HepG2 (cell line): ENCODE results near the gene PTPN13. TPM values are rescaled to one million over a fixed set of nuclear protein-coding genes. Genes with fewer than 3 reads are reported as not detected.

Experiments used
- ATAC-seq: fragments of 200-7000 bp; cut with Tn5 transposase; 3 replicates; pipeline ENCODE4 v1.9.1; 2020; ENCODE audit warnings: mild to moderate bottlenecking, moderate library complexity
- BruUV-seq: library from RNA; stranded (reverse); fragments of 400-500 nt; replicated peaks from 2 replicates; lab custom pipeline; 2021; lab: Mats Ljungman, UMichigan
- CTCF ChIA-PET: fragments of 300-600 bp; formaldehyde crosslinking; extraction: SDS; loops from one replicate; lab custom pipeline; 2021; ENCODE audit warnings: low total read pairs, inconsistent platforms, low intra/inter-chr PET ratio; lab: Yijun Ruan, JAX
- POLR2A ChIA-PET: fragments of 350-600 bp; sonication (Branson Sonifier 250); formaldehyde crosslinking; loops from one replicate; lab custom pipeline; 2020; ENCODE audit warnings: antibody characterized with exemption, inconsistent platforms; lab: Yijun Ruan, JAX
- DNase-seq: peaks from one replicate; pipeline ENCODE4 v3.0.0-alpha.2; 2015; ENCODE audit warnings: low spot score
- FAIRE-seq: peaks from 3 replicates; lab custom pipeline; 2011; peaks lifted over from hg19 to GRCh38; lab: Jason Lieb, UNC
- H2AFZ ChIP-seq: one replicate; pipeline ENCODE4 v1.6.1; 2011; ENCODE audit warnings: low read length, inconsistent platforms
- H3K27ac ChIP-seq: fragments of 300-600 bp; 3 replicates; pipeline ENCODE4 v1.8.0; 2011; ENCODE audit warnings: mixed run types, mild to moderate bottlenecking, mixed read lengths, low read length, inconsistent platforms; ENCODE audit not compliant: insufficient read depth; ENCODE audit errors: extremely low read length
- H3K27me3 ChIP-seq, 2 experiments: fragments of 200-600 bp in 1 of 2; 2 replicates in 1 of 2; 3 replicates in 1 of 2; pipeline versions ENCODE4 v1.6.0 to v1.8.0; 2011; ENCODE audit warnings: low read length in 2 of 2, mild to moderate bottlenecking in 2 of 2, moderate library complexity in 2 of 2, inconsistent platforms in 1 of 2; ENCODE audit not compliant: insufficient read depth in 2 of 2, control insufficient read depth in 1 of 2
- H3K36me3 ChIP-seq, 2 experiments: fragments of 200-600 bp in 1 of 2; replicated peaks in 1 of 2; 2 replicates in 1 of 2; 3 replicates in 1 of 2; pipeline versions ENCODE4 v1.5.1 to v1.8.0; 2011; ENCODE audit warnings: low read length in 2 of 2, inconsistent platforms in 1 of 2; ENCODE audit not compliant: insufficient read depth in 2 of 2, control insufficient read depth in 1 of 2
- H3K4me1 ChIP-seq: 2 replicates; pipeline ENCODE4 v1.5.1; 2012; ENCODE audit warnings: low read length, inconsistent platforms; ENCODE audit not compliant: insufficient read depth
- H3K4me2 ChIP-seq: 2 replicates; pipeline ENCODE4 v1.6.0; 2011; ENCODE audit warnings: low read depth, low read length, inconsistent platforms
- H3K4me3 ChIP-seq, 3 experiments: fragments of 200-600 bp in 1 of 3; sonication (generic), shearing (Covaris generic) in 1 of 3; replicated peaks in 1 of 3; 2 replicates each; pipeline ENCODE4 v1.5.1; 2011 to 2016; ENCODE audit warnings: low read length in 3 of 3, inconsistent platforms in 2 of 3, low read depth in 2 of 3, mild to moderate bottlenecking in 2 of 3, control low read depth in 1 of 3, mixed read lengths in 1 of 3; ENCODE audit not compliant: insufficient read depth in 1 of 3
- H3K79me2 ChIP-seq: one replicate; pipeline ENCODE4 v1.6.1; 2011; ENCODE audit warnings: low read length, inconsistent platforms; ENCODE audit not compliant: insufficient read depth
- H3K9ac ChIP-seq: 2 replicates; pipeline ENCODE4 v1.6.0; 2011; ENCODE audit warnings: mild to moderate bottlenecking, low read depth, low read length, inconsistent platforms; ENCODE audit not compliant: insufficient read depth
- H3K9me3 ChIP-seq: 2 replicates; pipeline ENCODE4 v1.5.1; 2012; ENCODE audit warnings: mild to moderate bottlenecking, low read length
- H4K20me1 ChIP-seq: 2 replicates; pipeline ENCODE4 v1.6.0; 2011; ENCODE audit warnings: inconsistent platforms, mild to moderate bottlenecking, low read length, moderate library complexity; ENCODE audit not compliant: insufficient read depth
- ARID2 ChIP-seq: sonication (generic); formaldehyde crosslinking; IDR thresholded peaks from 2 replicates; pipeline ENCODE4 v1.8.1; 2022; ENCODE audit warnings: mild to moderate bottlenecking, missing genetic modification reagents, borderline replicate concordance
- FIP1L1 ChIP-seq: fragments of 200-400 bp; formaldehyde crosslinking; IDR thresholded peaks from 2 replicates; pipeline ENCODE4 v1.6.1; 2018; ENCODE audit warnings: low read depth, mild to moderate bottlenecking, low read length, moderate library complexity, borderline replicate concordance; ENCODE audit not compliant: insufficient read depth
- HDAC6 ChIP-seq: fragments of 200-600 bp; sonication (generic); IDR thresholded peaks from 2 replicates; pipeline ENCODE4 v1.7.0; 2017; ENCODE audit warnings: mild to moderate bottlenecking, antibody characterized with exemption, low read length, low read depth
- HNRNPK ChIP-seq: fragments of 200-400 bp; formaldehyde crosslinking; IDR thresholded peaks from 2 replicates; pipeline ENCODE4 v1.6.1; 2018; ENCODE audit warnings: low read length, low read depth, moderate library complexity, mild to moderate bottlenecking; ENCODE audit not compliant: poor library complexity, severe bottlenecking
- MAFG ChIP-seq: sonication (generic); formaldehyde crosslinking; IDR thresholded peaks from 2 replicates; pipeline ENCODE4 v1.5.1; 2020; ENCODE audit warnings: mild to moderate bottlenecking, missing genetic modification reagents
- RARG ChIP-seq: sonication (generic); formaldehyde crosslinking; IDR thresholded peaks from 2 replicates; pipeline ENCODE4 v1.4.0; 2020; ENCODE audit warnings: low read depth, mild to moderate bottlenecking, missing genetic modification reagents
- ZFP82 ChIP-seq: sonication (generic); formaldehyde crosslinking; IDR thresholded peaks from 2 replicates; pipeline ENCODE4 v1.5.1; 2020; ENCODE audit warnings: mild to moderate bottlenecking, missing genetic modification reagents, borderline replicate concordance
- ZNF205 ChIP-seq: IDR thresholded peaks from 2 replicates; pipeline ENCODE4 v1.6.1; 2018; ENCODE audit warnings: missing biosample characterization, missing genetic modification reagents
- ZNF557 ChIP-seq: sonication (generic); formaldehyde crosslinking; IDR thresholded peaks from 2 replicates; pipeline ENCODE4 v1.4.0; 2020; ENCODE audit warnings: missing genetic modification reagents
- ZNF678 ChIP-seq: sonication (generic); formaldehyde crosslinking; IDR thresholded peaks from 2 replicates; pipeline ENCODE4 v1.4.0; 2020; ENCODE audit warnings: mild to moderate bottlenecking, missing genetic modification reagents
- ZSCAN30 ChIP-seq: sonication (generic); formaldehyde crosslinking; IDR thresholded peaks from 2 replicates; pipeline ENCODE4 v1.5.0; 2020; ENCODE audit warnings: mild to moderate bottlenecking, missing genetic modification reagents
- WGBS: methylation state at CpG from one replicate; pipeline ENCODE4 v1.1.6; 2017; ENCODE audit warnings: low lambda C conversion rate; 5-methylcytosine and 5-hydroxymethylcytosine counted together
- in situ Hi-C: cut with HindIII; loops from 2 replicates; pipeline ENCODE4 v1.10.0; 2017; ENCODE audit warnings: low pct_unique_long_range_greater_than_20kb; ENCODE audit not compliant: extremely low pct_ligation_motif_present
- intact Hi-C: fragments of 100-400 bp; cut with micrococcal nuclease; formaldehyde crosslinking; loops from one replicate; pipeline ENCODE4 v1.10.0; 2022; ENCODE audit not compliant: unreplicated experiment
- polyA plus RNA-seq, 8 experiments: library from polyadenylated mRNA; depleted of rRNA in 3 of 8; stranded (reverse) in 7 of 8; unstranded in 1 of 8; fragments of >200 nt; fragmentation: Illumina TruSeq in 4 of 8; extraction: Trizol in 4 of 8; gene quantifications; 2 replicates each; pipeline versions ENCODE4 v1.2.1 to v1.2.3, GENCODE V29; 2011 to 2016; ENCODE audit warnings: low read depth in 4 of 8, missing spikeins in 1 of 8, mixed read lengths in 1 of 8; ENCODE audit not compliant: insufficient read depth in 1 of 8
- total RNA-seq, 5 experiments: library from RNA; depleted of rRNA; stranded (reverse); fragments of >200 nt; fragmentation: Illumina TruSeq; extraction: Trizol; gene quantifications; 2 replicates each; pipeline ENCODE4 v1.2.3, GENCODE V29; 2016; ENCODE audit warnings: low read depth in 1 of 5
- TF ChIP-seq, protein P1 (sequence below): sonication (generic); formaldehyde crosslinking; IDR thresholded peaks from 2 replicates; pipeline ENCODE4; 2020; ENCODE audit warnings: missing genetic modification reagents, mild to moderate bottlenecking, borderline replicate concordance
- TF ChIP-seq, protein P2 (sequence below): sonication (generic); formaldehyde crosslinking; IDR thresholded peaks from 2 replicates; pipeline ENCODE4 v1.5.1; 2020; ENCODE audit warnings: missing genetic modification reagents, mild to moderate bottlenecking, borderline replicate concordance
- TF ChIP-seq, protein P3 (sequence below): sonication (generic); formaldehyde crosslinking; IDR thresholded peaks from 2 replicates; pipeline ENCODE4 v1.4.0; 2020; ENCODE audit warnings: missing genetic modification reagents

Gene PTPN13
- total and polyA plus RNA-seq, 2 of the 13 experiments (the other 11 are each of a cell fraction or from before 2014, with no cell fraction given) = not detected

DNA sequence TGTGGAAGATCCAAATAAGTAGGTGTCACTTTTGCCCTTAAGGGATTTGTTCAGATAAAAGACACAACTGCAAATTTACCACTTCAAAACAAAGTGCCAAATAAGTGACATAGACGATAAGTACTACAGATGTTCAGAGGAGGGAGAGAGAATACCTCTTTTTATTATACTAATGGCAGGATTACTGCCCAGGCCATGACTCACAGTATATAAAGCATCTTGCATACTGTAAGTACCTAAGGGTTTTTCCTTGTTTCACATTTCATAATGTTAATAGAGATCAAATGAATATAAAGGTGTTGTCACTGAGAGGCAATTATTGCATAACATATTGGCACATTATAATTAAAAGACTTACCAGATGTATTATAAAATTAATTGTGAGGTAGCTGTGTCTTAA, 46.4 kb downstream of the PTPN13 start:
- H3K4me1 ChIP-seq = no peaks in the 10 kb centered on the region
- in situ Hi-C loops = no loop called here
- POLR2A ChIA-PET = no interaction called here
- no peak for TF ChIP-seq HNRNPK
- TF ChIP-seq RARG (CRISPR knock-in tag) = no peak
- TF ChIP-seq ZSCAN30 (CRISPR knock-in tag) = no peak
- no peak for TF ChIP-seq ZNF205 (CRISPR knock-in tag)
- TF ChIP-seq ZNF557 = no peak
- TF ChIP-seq, protein P1, sequence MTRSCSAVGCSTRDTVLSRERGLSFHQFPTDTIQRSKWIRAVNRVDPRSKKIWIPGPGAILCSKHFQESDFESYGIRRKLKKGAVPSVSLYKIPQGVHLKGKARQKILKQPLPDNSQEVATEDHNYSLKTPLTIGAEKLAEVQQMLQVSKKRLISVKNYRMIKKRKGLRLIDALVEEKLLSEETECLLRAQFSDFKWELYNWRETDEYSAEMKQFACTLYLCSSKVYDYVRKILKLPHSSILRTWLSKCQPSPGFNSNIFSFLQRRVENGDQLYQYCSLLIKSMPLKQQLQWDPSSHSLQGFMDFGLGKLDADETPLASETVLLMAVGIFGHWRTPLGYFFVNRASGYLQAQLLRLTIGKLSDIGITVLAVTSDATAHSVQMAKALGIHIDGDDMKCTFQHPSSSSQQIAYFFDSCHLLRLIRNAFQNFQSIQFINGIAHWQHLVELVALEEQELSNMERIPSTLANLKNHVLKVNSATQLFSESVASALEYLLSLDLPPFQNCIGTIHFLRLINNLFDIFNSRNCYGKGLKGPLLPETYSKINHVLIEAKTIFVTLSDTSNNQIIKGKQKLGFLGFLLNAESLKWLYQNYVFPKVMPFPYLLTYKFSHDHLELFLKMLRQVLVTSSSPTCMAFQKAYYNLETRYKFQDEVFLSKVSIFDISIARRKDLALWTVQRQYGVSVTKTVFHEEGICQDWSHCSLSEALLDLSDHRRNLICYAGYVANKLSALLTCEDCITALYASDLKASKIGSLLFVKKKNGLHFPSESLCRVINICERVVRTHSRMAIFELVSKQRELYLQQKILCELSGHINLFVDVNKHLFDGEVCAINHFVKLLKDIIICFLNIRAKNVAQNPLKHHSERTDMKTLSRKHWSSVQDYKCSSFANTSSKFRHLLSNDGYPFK (CRISPR knock-in tag) = no peak
- no peak for TF ChIP-seq FIP1L1
- TF ChIP-seq, protein P2, sequence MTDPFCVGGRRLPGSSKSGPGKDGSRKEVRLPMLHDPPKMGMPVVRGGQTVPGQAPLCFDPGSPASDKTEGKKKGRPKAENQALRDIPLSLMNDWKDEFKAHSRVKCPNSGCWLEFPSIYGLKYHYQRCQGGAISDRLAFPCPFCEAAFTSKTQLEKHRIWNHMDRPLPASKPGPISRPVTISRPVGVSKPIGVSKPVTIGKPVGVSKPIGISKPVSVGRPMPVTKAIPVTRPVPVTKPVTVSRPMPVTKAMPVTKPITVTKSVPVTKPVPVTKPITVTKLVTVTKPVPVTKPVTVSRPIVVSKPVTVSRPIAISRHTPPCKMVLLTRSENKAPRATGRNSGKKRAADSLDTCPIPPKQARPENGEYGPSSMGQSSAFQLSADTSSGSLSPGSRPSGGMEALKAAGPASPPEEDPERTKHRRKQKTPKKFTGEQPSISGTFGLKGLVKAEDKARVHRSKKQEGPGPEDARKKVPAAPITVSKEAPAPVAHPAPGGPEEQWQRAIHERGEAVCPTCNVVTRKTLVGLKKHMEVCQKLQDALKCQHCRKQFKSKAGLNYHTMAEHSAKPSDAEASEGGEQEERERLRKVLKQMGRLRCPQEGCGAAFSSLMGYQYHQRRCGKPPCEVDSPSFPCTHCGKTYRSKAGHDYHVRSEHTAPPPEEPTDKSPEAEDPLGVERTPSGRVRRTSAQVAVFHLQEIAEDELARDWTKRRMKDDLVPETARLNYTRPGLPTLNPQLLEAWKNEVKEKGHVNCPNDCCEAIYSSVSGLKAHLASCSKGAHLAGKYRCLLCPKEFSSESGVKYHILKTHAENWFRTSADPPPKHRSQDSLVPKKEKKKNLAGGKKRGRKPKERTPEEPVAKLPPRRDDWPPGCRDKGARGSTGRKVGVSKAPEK (CRISPR knock-in tag) = no peak
- TF ChIP-seq ZNF678 (CRISPR knock-in tag) = no peak
- TF ChIP-seq ZFP82 (CRISPR knock-in tag) = no peak
- no peak for TF ChIP-seq ARID2 (CRISPR knock-in tag)
- TF ChIP-seq MAFG (CRISPR knock-in tag) = no peak
- TF ChIP-seq HDAC6 = no peak
- TF ChIP-seq, protein P3, sequence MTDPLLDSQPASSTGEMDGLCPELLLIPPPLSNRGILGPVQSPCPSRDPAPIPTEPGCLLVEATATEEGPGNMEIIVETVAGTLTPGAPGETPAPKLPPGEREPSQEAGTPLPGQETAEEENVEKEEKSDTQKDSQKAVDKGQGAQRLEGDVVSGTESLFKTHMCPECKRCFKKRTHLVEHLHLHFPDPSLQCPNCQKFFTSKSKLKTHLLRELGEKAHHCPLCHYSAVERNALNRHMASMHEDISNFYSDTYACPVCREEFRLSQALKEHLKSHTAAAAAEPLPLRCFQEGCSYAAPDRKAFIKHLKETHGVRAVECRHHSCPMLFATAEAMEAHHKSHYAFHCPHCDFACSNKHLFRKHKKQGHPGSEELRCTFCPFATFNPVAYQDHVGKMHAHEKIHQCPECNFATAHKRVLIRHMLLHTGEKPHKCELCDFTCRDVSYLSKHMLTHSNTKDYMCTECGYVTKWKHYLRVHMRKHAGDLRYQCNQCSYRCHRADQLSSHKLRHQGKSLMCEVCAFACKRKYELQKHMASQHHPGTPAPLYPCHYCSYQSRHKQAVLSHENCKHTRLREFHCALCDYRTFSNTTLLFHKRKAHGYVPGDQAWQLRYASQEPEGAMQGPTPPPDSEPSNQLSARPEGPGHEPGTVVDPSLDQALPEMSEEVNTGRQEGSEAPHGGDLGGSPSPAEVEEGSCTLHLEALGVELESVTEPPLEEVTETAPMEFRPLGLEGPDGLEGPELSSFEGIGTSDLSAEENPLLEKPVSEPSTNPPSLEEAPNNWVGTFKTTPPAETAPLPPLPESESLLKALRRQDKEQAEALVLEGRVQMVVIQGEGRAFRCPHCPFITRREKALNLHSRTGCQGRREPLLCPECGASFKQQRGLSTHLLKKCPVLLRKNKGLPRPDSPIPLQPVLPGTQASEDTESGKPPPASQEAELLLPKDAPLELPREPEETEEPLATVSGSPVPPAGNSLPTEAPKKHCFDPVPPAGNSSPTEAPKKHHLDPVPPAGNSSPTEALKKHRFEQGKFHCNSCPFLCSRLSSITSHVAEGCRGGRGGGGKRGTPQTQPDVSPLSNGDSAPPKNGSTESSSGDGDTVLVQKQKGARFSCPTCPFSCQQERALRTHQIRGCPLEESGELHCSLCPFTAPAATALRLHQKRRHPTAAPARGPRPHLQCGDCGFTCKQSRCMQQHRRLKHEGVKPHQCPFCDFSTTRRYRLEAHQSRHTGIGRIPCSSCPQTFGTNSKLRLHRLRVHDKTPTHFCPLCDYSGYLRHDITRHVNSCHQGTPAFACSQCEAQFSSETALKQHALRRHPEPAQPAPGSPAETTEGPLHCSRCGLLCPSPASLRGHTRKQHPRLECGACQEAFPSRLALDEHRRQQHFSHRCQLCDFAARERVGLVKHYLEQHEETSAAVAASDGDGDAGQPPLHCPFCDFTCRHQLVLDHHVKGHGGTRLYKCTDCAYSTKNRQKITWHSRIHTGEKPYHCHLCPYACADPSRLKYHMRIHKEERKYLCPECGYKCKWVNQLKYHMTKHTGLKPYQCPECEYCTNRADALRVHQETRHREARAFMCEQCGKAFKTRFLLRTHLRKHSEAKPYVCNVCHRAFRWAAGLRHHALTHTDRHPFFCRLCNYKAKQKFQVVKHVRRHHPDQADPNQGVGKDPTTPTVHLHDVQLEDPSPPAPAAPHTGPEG = no peak

More for the DNA sequence above, 46.4 kb downstream of the PTPN13 start:
- 0% methylated on average over 1 of the region's 1 CpG for WGBS
- no peaks in the 10 kb centered on the region for H4K20me1 ChIP-seq
- DNase-seq = no peak
- H3K4me2 ChIP-seq = no peak overlapping the region
- ATAC-seq = no peak
- H3K9ac ChIP-seq = no peak overlapping the region
- CTCF ChIA-PET = no interaction called here
- no peak overlapping the region for H3K27ac ChIP-seq
- intact Hi-C loops = no loop called here
- no peak overlapping the region for H3K4me3 ChIP-seq
- no peaks in the 10 kb centered on the region for H3K79me2 ChIP-seq
- no peak overlapping the region for H2AFZ ChIP-seq
- BruUV-seq = no TSS peak
- H3K36me3 ChIP-seq = no peaks in the 10 kb centered on the region
- no peaks in the 10 kb centered on the region for H3K9me3 ChIP-seq
- H3K27me3 ChIP-seq = no peaks in the 10 kb centered on the region
- no peak for FAIRE-seq
